ENCODE data around the gene NUP210L.

The NUP210L gene

GRCh38 chr1:154154534-154155191 lies at the start of gene NUP210L:
TSS of gene NUP210L (minus strand) at chr1:154155073.
- DNase-seq, result no peak

- no peak for DNase-seq
Observed at GRCh38 chr1:154199563-154199879, 44.6 kb upstream of the NUP210L start.

- no peak for DNase-seq
Observed at GRCh38 chr1:154198756-154199562, 44.1 kb upstream of the NUP210L start.

GRCh38 chr1:154193821-154194220 lies 38.9 kb upstream of the NUP210L start:
- no peak for DNase-seq

GRCh38 chr1:154192476-154192875 lies 37.6 kb upstream of the NUP210L start:
- DNase-seq, result no peak

- no peak for DNase-seq
Observed at GRCh38 chr1:154191990-154192461, 37.2 kb upstream of the NUP210L start, which contains the start of gene TPM3. TSS of gene TPM3 (minus strand) at chr1:154192100. CDS start at chr1:154192018, 82 bp downstream.

- no peak for DNase-seq
Observed at GRCh38 chr1:154190550-154190949, 35.7 kb upstream of the NUP210L start.

- peak; percentile 25 for DNase-seq
Observed at GRCh38 chr1:154186852-154187501, 32.1 kb upstream of the NUP210L start.

GRCh38 chr1:154186177-154186576 lies 31.3 kb upstream of the NUP210L start:
- peak; percentile 49 for DNase-seq

GRCh38 chr1:154183046-154183915 lies 28.4 kb upstream of the NUP210L start:
- DNase-seq, result peak; percentile 98

GRCh38 chr1:154182344-154183045 lies 27.6 kb upstream of the NUP210L start:
- DNase-seq, result peak; percentile 33

GRCh38 chr1:154181944-154182343 lies 27.1 kb upstream of the NUP210L start:
- no peak for DNase-seq

GRCh38 chr1:154179946-154180687 lies 25.2 kb upstream of the NUP210L start:
- no peak for DNase-seq

- DNase-seq, result no peak
Observed at GRCh38 chr1:154178911-154179811, 24.3 kb upstream of the NUP210L start.

- no peak for DNase-seq
Observed at GRCh38 chr1:154178013-154178412, 23.1 kb upstream of the NUP210L start.

GRCh38 chr1:154176337-154176736 lies 21.5 kb upstream of the NUP210L start:
- DNase-seq, result no peak

GRCh38 chr1:154174654-154175053 lies 19.8 kb upstream of the NUP210L start:
- no peak for DNase-seq

GRCh38 chr1:154171880-154172279 lies 17.0 kb upstream of the NUP210L start:
- no peak for DNase-seq

GRCh38 chr1:154171223-154171583 lies 16.3 kb upstream of the NUP210L start:
- no peak for DNase-seq

GRCh38 chr1:154170547-154171222 lies 15.8 kb upstream of the NUP210L start:
- no peak for DNase-seq

Measured in DMS79 (cell line).